GM12878 (cell line): ENCODE results near the gene DIDO1. TPM values are rescaled to one million over a fixed set of nuclear protein-coding genes. Genes with fewer than 3 reads are reported as not detected.

Experiments
- CHD2 ChIP-seq: IDR thresholded peaks from 2 replicates; pipeline ENCODE4 v1.6.1; 2011; ENCODE audit warnings: low read depth, low read length, improper control_type of control experiment, borderline replicate concordance
- E2F4 ChIP-seq: IDR thresholded peaks from 2 replicates; pipeline ENCODE4 v1.6.1; 2012; ENCODE audit warnings: low read depth, low read length, improper control_type of control experiment
- EED ChIP-seq: sonication (generic); IDR thresholded peaks from 2 replicates; pipeline ENCODE4 v1.6.1; 2016; ENCODE audit warnings: antibody characterized with exemption, low read depth
- IKZF2 ChIP-seq, 2 experiments: fragments of 450-650 bp; IDR thresholded peaks; 2 replicates each; pipeline ENCODE4 v1.6.1; 2017; ENCODE audit warnings: mild to moderate bottlenecking in 2 of 2, moderate library complexity in 2 of 2
- IRF4 ChIP-seq: IDR thresholded peaks from 2 replicates; pipeline ENCODE4 v1.6.1; 2011; ENCODE audit warnings: low read depth, low read length
- REST ChIP-seq: IDR thresholded peaks from 2 replicates; pipeline ENCODE4 v1.6.1; 2012; ENCODE audit warnings: mild to moderate bottlenecking, low read depth, low read length
- TCF12 ChIP-seq: IDR thresholded peaks from 2 replicates; pipeline ENCODE4 v1.6.1; 2011; ENCODE audit warnings: low read depth, mild to moderate bottlenecking, low read length
- USF1 ChIP-seq: IDR thresholded peaks from 2 replicates; pipeline ENCODE4 v1.6.1; 2011; ENCODE audit warnings: borderline replicate concordance, low read depth, mild to moderate bottlenecking, moderate library complexity, mixed read lengths, low read length; ENCODE audit not compliant: insufficient read depth; ENCODE audit errors: extremely low read length
- ZBTB11 ChIP-seq: fragments of 450-650 bp; formaldehyde crosslinking; IDR thresholded peaks from 2 replicates; pipeline ENCODE4 v1.5.0; 2022; ENCODE audit warnings: mild to moderate bottlenecking, missing genetic modification characterization
- ZNF622 ChIP-seq: fragments of 450-650 bp; IDR thresholded peaks from 2 replicates; pipeline ENCODE4 v1.6.1; 2017; ENCODE audit warnings: mild to moderate bottlenecking, inconsistent platforms
- ZSCAN29 ChIP-seq: fragments of 450-650 bp; IDR thresholded peaks from 2 replicates; pipeline ENCODE4 v1.6.1; 2017; ENCODE audit warnings: mild to moderate bottlenecking, moderate library complexity
- polyA plus RNA-seq, 11 experiments: library from polyadenylated mRNA; depleted of rRNA in 4 of 11; unstranded in 6 of 11; stranded (reverse) in 5 of 11; fragments of >200 nt; fragmentation: Nextera tagmentation in 4 of 11; fragmentation: Illumina TruSeq in 1 of 11; extraction: Ambion mirVana in 4 of 11; extraction: Trizol in 1 of 11; gene quantifications; 1 replicate in 1 of 11; 2 replicates in 10 of 11; pipeline versions ENCODE4 v1.2.1 to v1.2.3, GENCODE V29; 2011 to 2016; ENCODE audit warnings: inconsistent platforms in 2 of 11, missing spikeins in 2 of 11, low read depth in 1 of 11
- total RNA-seq, 4 experiments: library from RNA; depleted of rRNA in 3 of 4; stranded (reverse); fragments of >200 nt in 3 of 4; fragmentation: Illumina TruSeq in 1 of 4; extraction: Trizol in 1 of 4; gene quantifications; 2 replicates each; pipeline versions ENCODE4 v1.2.1 to v1.2.3, GENCODE V29; 2013 to 2021
- TF ChIP-seq, protein P1 (sequence below): fragments of 150-350 bp; IDR thresholded peaks from 2 replicates; pipeline ENCODE4 v1.6.1; 2016; ENCODE audit warnings: low read depth, low read length
- TF ChIP-seq, protein P2 (sequence below): IDR thresholded peaks from 2 replicates; pipeline ENCODE4 v1.6.1; 2012; ENCODE audit warnings: low read depth, low read length, improper control_type of control experiment

DIDO1 gene
- total and polyA plus RNA-seq, 10 of the 15 experiments (the other 5 are each of a cell fraction or from before 2014, with no cell fraction given), result 5.5 to 56.4 (median 38.4) TPM

DNA sequence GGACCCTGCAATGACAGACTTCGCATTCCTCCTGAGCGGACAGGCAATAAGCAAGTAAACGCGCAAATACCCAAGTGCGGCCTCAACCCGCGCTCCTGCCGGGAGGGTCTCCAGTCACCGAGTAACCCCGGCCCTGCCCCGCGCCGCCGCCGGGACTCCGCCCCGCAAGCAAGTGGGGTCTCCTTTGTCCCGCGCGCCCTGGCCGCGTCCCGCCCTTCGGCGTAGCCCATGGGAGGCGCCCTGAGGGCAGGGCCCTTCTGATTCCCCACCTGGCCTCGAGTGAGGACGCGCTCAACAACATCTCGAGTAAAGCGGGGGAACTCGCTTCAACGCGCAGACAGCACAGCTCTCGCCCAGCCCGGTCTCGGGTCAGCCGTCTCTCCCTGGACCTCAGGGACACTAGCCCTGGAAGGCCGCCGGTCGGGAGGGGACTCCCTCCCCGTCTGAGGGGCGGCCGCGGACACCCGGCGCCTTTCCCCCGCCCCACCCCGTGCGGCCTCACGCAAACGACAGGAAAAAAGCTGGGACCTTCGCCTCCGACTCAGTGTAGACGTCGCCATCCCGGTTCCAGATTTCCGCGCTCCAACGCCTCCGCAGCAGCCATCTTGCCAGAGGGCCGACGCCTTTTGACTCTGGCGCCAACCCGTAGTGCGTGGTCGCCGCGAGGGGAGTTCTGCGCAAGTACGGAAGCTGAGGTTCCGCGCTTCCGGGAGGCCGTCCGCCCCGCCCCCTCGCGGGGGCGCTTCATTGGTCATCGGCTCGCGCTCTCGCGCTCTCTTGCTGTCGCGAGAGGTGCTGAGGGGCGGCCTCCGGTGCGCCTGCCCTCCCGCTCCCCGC lies 11.2 kb upstream of the DIDO1 start (continued):
- TF ChIP-seq USF1 (no peak), ZSCAN29 (peak; percentile 96), IKZF2 (IDR thresholded peaks at IDR 0.05) (peak; percentile 51 to 59; a peak in 3 of 4 replicates), E2F4 (peak; percentile 80), ZBTB11 (CRISPR knock-in tag) (no peak), CHD2 (peak; percentile 98), ZNF622 (no peak), EED (no peak), REST (peak; percentile 41), IRF4 (0 out of 2 replicates have a peak, but pooled peaks have one; percentile 22), TCF12 (peak; percentile 67)
- TF ChIP-seq, protein P1, sequence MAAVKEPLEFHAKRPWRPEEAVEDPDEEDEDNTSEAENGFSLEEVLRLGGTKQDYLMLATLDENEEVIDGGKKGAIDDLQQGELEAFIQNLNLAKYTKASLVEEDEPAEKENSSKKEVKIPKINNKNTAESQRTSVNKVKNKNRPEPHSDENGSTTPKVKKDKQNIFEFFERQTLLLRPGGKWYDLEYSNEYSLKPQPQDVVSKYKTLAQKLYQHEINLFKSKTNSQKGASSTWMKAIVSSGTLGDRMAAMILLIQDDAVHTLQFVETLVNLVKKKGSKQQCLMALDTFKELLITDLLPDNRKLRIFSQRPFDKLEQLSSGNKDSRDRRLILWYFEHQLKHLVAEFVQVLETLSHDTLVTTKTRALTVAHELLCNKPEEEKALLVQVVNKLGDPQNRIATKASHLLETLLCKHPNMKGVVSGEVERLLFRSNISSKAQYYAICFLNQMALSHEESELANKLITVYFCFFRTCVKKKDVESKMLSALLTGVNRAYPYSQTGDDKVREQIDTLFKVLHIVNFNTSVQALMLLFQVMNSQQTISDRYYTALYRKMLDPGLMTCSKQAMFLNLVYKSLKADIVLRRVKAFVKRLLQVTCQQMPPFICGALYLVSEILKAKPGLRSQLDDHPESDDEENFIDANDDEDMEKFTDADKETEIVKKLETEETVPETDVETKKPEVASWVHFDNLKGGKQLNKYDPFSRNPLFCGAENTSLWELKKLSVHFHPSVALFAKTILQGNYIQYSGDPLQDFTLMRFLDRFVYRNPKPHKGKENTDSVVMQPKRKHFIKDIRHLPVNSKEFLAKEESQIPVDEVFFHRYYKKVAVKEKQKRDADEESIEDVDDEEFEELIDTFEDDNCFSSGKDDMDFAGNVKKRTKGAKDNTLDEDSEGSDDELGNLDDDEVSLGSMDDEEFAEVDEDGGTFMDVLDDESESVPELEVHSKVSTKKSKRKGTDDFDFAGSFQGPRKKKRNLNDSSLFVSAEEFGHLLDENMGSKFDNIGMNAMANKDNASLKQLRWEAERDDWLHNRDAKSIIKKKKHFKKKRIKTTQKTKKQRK, result no peak
- TF ChIP-seq, protein P2, sequence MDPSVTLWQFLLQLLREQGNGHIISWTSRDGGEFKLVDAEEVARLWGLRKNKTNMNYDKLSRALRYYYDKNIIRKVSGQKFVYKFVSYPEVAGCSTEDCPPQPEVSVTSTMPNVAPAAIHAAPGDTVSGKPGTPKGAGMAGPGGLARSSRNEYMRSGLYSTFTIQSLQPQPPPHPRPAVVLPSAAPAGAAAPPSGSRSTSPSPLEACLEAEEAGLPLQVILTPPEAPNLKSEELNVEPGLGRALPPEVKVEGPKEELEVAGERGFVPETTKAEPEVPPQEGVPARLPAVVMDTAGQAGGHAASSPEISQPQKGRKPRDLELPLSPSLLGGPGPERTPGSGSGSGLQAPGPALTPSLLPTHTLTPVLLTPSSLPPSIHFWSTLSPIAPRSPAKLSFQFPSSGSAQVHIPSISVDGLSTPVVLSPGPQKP, result peak; percentile 86
